NCI-H1048 (cell line): ENCODE results near the gene SMIM12.
"Not testable (repeated sequence)": the region's sequence is repeated elsewhere in the genome, so short reads cannot be mapped to it uniquely, and the experiment has no call there.

Experiments used
- DNase-seq: peaks from one replicate; lab custom pipeline; 2025; lab: John Stamatoyannopoulos, UW

The SMIM12 gene

DNA sequence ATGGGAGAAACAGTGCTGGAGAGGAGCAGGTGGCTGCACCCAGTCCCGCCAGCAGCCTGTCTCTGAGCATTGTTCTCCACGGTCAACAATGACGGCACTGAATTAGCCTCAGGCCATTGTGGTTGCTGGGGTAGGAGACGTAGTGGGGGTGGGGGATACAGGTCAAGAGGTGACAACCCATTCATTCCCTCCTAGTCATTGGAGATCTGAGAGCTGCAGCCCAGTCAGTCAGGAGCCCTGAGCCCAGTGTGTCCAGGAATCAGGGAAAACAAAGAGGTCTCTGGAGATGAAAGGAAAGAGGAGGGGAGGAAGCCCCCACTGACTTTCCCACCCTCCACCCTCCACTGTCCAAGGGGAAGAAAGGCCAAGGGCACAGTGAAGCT lies 15.3 kb downstream of the SMIM12 start:
- no peak for DNase-seq

DNA sequence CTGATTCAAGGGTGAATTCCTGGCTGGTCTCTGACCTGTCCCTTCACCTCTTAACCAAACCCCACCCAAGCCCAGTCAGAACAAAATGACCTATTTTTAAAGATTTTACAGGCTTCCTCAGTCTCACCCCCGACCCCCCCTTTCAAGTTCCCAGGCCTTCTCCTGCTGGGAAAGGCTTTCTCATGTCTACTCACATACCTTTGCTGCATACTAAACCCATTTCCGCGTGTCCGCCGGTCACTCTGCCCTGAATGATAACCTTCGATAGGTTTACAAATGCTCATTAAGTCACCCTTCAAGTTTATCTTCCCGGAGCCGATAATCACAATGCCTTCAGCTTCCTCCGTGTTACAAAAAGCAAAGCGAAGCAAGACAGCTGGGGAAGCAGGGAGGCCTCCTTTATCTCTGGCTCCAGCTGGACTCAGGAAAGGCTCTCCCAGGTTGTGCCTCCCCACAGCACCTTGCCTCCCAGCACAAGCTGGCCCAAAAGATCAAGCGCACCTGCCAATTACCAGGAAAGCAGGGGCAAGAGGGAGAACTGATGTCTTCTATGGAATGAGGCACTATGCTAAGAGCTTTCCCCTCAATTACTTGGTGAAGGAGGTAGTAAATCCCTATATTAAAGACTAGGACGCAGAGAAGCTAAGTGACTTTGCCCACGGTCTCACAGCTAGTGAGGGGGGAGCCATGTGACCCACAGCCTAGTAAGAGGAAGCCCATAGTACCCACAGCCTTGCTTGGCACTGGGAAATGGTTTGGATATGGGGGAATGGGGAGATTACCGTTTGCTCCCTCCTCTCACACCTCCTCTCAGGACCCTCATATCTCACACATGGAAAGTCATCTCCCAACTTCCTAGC lies 15.9 kb downstream of the SMIM12 start:
- no peak for DNase-seq

DNA sequence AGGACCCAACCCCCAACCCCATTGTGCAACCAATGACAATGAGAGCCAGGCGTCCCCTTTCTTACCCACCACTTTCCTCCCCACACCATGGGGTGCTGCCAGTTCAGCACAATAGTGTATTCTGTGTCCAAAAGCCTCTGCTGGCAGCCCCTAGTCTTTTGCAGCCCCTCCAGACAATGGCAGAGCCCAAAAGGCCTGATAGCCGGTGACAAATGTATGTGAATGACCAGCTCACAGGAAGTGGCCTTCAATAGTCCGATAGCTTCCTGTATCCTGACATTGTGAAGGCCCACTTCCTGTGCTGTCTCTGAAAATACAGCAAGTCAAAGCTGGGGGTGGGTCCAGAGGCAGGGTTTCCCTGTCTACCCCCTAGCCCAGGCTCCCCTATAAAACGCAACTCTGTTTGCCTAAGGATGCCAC lies 16.6 kb downstream of the SMIM12 start:
- DNase-seq: no peak

DNA sequence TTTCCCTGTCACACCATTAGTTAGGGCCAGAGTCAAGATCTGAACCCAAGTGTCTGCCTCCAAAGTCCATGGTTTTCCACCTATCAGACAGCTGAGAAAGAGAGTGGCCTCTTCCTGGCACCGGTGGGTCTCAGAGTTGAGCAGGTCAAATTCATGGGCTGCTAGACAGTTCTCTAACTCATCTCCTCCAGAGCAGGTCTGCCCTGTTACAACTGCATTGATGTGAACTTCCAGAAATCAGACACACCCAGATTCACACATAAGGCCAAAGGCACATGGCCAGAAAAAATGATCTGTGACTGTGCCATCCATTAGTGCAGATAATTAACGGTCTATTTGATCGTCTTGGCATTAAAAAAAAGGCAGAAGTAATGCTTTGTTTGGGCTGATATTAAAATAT lies 17.5 kb downstream of the SMIM12 start:
- no peak for DNase-seq

DNA sequence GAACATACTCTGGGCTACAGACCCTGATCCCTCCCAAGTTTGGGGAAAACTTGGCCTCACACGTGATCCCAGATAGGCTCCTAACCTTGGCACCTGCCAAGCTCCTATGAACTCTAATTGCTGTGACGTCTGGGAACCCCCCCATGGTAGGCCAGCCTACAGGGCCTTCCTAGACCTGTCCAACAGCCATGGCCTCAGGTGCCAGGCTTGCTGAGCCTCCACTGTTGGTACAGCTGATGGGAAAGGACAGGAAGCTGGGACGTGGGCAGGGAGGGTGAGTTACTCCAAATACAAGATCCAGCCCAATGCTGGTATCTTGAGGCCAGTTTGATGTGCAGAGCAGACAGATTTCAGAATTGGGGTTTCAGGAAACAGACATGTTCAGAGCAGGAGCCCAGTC lies 19.1 kb downstream of the SMIM12 start:
- DNase-seq: no peak

DNA sequence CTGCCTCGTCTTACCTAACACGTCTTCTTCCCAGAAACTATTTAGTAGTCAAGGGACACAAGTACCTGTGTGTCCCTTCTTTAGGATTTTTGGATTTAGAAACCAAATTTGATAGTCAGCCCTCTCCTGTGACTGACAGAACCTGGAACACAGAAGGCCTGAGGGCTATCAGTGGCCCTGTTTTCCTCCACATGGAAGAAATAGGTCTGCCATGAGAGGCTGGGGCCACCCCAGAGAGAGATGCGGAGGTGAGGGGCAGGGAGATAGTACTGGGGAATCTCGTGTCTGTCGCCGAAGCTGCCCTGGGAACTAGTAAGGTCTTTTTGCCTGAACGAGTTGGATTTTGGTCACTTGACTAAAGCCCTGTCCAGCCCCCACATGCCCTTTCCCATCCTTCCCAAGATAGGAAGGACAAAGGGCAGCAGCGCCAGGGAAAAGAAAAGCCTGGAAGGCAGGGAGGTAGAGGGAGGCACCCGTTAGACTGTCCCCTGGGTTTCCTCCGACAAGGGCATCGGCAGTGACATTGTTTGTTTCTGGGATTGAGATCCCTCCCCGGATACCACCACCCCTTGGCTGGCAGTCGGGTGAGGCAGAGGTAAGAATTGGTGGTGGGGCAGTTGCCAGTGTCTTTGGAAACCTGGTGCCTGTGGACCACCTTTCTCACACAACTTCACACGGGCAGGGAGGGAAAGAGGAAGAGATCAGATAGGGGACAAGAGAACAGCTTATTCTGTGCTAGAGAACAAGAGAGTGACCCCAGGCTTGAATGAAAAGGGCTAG lies 19.8 kb downstream of the SMIM12 start:
- DNase-seq: no peak

DNA sequence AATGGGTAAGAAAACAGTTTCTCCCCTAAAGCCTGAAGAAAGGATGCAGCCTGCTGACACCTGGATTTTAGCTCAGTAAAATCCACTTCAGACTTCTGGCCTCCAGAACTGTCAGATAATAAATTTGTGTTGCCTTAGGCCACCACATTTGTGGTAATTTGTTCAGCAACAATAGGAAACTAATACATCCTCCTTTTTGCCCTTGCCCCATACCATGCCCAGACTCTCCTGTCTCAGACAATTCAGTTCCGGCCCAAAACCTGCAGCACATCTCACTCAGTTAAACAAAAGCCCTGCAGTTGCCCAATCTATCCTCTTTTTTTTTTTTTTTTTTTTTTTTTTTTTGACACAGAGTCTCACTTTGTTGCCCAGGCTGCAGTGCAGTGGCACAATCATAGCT lies 25.8 kb downstream of the SMIM12 start:
- no peak for DNase-seq

DNA sequence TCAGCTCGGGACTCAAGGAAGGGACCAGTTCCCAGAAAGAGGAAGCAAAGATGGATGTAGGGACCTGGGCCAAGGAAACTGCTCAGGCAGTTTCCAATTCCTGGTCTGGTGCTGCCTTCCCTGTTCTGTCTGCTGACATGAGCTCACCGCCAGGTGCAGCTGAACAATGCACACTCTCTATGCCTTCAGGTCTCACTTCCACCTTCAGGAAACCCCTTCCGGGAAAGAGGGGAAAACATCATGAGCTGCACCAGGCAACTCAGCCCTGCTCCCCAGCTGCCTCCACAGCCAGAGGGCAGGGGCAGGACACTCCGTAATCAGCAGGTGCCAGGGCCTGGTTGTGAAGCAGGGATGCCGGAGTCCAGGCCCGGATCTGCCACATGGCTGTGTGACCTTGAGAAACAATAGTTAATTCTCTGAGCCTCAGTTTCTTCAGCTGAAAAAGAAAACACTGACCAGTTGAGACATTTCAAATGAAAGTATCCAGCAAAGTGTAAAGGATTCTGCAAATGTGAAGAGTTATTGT lies 27.8 kb downstream of the SMIM12 start:
- DNase-seq: no peak

DNA sequence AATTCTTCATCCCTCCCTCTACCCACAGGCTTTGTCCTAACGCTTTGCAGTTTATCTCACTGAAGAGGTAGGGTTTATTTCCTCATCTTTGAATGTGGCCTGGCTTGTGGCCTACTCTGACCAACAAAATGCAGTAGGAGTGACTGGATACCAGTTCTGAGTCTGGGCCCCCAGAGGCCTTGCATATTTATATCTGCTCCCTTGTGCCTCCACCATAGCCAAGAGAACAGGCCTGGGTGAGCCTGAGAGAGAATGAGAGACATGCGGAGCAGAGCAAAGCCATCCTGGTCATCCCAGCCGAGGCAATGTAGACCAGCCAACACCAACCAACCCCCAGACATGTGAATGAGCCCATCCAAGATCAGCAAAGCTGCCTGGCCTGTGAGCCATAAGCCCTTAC lies 30.3 kb downstream of the SMIM12 start:
- no peak for DNase-seq

DNA sequence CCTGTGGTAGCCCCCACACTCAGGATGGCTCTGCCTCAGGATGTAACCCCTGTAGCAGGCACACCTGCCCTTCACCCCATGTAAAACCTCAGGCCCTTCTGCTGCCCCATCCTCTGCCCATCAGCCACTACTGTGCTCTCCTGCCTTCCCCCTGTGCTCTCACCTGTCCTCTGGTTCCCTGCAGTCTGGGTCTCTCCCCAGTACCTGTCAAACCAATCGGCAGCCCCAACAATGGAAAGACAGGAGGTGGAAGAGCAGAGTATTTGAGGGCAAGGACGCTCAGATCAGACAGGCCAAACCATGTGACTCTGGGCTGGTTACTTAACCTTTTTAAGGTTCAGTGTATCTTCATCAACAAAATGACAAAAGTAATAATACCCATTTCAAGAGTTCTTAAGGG lies 30.9 kb downstream of the SMIM12 start:
- DNase-seq: no peak

DNA sequence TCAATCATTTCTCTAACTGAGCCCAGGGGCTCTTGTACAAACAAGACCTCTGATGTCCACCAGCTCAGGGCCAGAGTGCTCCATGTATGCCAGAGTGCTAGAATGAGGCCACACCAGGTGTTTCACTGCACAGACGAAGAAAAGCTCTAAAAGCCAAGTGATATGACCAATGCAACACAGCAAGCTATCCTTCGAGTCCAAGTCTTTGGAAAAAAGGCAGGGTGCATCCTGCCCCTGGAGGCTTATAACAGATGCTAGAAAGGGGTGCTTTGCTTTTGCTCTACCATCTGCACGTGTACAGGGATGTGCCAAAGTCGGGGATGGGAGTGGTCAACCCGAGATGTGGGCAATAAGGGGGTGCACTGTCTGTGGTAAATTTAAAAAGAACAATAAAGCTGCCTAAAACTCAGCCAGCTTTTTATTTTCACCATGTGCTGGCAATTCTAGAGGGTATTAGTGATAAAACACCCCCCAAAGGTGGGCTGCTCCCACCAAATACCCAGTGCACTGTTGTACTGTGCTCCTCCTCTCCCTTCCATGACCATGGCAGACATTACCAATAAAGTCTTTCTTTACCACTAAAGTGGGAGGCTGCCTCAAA lies 32.1 kb downstream of the SMIM12 start:
- no peak for DNase-seq

DNA sequence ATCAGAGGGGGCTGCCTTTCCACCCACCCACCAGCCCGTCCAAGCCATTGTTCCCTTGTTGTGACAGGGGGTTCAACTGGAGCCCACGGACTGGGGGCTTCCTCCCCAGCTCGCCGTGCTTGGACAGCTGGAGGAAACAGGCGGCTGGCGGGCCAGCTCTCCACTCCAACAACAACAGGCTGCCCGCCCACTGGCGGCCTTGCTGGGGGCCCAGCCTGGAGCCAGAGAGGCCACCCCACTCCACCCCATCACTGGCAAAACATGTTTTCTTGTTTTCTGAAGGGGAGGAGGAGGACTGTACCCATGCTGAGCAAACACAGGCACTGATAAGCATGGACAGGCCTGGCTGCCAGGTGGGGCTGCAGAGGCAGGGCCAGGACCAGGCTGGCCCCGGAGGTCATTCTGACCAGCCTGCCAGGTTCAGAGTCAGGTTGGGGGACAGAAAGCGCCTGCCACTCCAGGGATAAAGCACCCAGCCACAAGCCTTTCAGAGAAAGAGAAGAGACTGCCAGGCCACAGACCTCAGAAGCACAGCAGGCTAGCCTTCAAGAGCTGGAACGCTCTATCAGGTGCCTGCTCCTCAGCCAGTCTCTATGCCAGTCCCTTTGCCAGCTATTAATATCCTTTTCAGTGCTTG lies 34.0 kb downstream of the SMIM12 start:
- DNase-seq: no peak

DNA sequence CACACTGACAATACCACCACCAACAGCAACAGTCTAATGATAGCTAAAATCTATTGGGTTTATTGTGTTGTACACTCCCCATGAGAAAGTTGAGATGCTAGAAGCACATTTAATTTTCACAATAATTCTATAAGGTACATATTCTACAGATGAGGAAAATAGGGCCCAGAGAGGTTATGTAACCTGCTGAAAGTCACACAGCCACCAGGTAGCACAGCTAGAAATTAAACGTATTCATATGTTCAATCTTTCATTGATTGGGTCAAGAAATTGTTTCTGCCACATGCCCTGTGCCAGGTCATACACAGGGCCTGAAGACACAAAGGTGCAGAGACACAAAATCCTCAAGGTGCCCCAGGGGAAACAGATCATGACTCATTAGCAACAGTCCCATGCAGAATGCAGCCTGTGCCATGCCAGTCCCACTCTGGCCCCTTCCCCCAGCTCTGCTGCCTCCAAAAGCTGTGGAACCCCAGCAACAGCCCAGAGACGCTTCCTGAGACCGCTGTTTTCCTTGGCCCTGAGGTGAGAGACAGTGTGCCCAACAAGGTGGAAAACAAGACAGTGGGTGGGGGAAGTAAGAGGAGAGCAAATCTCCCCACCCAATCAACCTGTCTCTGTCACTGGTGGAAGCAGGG lies 34.6 kb downstream of the SMIM12 start:
- no peak for DNase-seq

DNA sequence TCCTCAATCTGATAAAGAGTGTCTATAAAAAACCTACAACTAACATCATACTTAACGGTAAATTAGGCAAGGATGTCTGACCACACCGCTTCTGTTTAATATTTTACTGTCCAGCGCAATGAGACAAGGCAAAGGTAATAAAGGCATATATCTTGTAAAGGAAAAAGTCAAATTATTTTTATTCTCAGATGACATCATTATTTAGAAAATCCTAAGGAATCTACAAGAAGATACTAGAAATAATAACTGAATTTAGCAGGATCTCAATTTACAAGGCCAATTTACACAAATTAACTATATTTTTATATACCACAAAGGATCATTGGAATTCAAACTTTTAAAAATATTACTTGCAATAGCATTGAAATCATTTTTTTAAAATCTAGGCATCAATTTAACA lies 37.3 kb downstream of the SMIM12 start:
- DNase-seq: no peak

DNA sequence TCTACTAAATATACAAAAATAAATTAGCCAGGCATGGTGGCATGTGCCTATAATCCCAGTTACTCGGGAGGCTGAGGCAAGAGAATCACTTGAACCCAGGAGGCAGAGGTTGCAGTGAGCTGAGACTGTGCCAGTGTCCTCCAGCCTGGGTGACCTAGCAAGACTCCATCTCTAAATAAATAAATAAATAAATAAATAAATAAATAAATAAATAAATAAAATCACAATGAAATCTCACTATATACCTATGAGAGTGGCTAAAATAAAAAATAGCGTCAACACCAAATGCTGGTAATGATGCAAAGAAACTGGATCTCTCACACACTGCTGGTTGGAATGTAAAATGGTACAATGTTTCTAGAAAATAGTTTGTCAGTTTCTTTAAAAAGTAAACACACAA lies 40.7 kb downstream of the SMIM12 start:
- not testable (repeated sequence) for DNase-seq

DNA sequence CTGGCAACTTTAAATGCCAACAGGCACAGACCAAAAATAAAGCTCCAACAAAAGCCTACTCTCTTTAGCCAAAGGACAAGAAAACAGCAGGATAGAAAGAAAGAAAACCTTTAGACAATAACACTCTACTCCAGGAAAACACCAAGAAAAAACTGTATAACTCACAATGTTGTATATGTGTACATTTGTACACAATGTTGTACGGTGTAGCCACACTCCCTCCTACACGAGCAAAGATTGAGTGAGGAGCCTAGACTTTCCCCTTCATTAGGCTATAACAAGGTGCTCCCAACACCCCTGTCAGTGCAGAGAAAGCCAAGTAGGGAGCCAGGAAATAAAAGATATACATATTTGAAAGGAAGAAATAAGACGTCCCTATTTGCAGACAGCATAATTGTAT lies 42.8 kb downstream of the SMIM12 start:
- DNase-seq: no peak

DNA sequence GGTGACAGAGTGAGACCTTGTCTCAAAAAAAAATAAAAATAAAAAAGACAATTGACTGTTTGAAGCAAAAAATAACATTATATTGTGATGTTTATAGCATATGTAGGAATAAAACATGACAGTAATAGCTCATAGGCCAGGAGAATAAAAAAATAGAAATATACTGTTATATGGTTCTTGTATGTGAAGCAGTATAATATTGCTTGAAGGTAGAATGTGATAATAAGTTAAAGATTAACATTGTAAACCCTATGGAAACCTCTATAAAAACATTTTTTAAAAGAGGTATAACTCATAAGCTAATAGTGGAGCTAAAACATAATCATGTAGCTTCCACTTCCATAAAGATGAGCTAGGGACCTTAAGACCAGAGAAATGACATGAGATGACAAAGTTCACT lies 43.2 kb downstream of the SMIM12 start:
- DNase-seq: no peak

DNA sequence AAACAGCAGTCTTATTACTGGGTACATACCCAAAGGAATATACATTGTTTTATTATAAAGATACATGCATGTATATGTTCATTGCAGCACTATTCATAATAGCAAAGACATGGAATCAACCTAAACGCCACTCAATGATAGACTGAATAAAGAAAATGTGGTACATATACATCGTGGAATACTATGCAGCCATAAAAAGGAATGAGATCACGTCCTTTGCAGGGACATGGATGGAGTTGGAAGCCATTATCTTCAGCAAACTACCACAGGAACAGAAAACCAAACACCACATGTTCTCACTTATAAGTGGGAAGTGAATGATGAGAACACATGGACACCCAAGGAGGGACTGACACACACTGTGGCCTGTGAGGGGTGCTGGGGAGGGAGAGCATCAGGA lies 48.8 kb downstream of the SMIM12 start:
- DNase-seq: not testable (repeated sequence)

DNA sequence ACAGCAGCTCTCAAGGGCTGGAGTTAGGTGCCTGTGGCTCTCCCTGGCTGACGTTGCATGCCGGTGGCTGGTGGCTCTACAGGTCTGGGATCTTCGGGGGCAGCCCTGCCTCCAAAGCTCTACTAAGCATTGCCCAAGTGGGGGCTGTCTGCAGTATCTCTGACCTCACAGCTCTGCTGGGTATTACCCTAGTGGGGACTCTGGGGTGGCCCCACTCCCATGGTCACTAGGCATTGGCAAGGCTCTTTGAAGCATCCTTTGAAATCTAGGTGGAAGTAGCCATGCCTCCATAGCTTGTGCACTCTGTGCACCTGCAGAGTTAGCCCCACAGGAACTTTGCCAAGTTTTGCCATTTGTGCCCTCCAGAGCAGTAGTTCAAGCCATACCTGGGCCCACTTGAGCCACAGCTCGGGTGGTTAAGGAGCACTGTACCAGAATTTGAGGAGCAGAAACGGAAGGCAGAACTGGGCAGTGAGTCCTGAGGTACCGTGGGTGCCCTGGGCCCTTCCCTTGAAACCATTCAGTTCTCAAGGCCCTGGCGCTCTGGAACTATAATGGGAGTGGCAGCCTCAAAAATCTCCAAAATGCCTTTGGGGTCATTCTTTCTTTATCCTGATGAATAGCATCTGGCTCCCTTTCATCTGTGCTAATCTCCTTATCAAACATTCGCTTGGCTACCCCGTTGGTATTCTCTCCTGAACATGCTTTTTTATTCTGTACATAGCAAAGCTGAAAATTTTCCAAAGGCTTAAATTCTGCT lies 51.3 kb downstream of the SMIM12 start:
- DNase-seq: no peak

DNA sequence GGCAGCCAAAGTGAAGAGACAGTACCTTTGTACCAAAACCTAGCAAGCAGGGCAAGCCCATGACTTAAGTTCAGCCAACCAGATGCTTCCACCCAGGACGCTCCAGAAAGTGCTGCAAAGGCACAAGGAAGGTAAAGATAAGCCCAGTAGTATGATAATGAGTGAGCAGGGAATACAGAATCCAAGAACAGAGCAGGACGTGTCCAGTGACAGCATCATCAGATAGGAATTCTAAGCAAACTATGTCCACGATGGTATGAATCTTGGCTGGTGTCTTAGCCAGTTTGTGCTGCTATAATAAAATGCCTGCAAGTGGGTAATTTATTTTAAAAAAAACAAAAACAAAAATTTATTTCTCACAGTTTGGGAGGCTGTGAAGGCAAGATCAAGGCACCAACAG lies 53.2 kb downstream of the SMIM12 start:
- no peak for DNase-seq

DNA sequence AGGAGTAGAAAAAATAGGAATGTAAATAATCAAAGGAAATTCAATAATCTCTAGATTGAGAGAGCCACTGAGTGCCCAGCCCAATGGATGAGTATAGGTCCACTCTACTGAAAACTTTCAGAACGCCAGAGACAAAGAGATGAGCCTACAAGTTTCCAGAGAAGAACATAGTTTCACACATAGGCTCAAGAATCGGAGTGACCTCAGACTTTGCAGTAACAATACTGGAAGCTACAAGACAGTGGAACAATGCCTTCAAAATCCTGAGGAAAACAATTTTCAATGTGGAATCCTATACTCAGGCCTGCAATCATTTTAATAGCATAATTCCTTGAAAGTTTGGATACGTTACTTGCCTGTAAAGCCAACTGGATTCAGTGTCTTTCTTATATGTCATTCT lies 55.8 kb downstream of the SMIM12 start:
- DNase-seq: no peak
